HG03571 (cell line): ENCODE results near the gene JARID2.
"Not testable (repeated sequence)": the region's sequence is repeated elsewhere in the genome, so short reads cannot be mapped to it uniquely, and the experiment has no call there.

Experiments
- ATAC-seq: cut with Tn5 transposase; IDR thresholded peaks from one replicate; pipeline ENCODE4 v1.9.1; 2021; ENCODE audit not compliant: unreplicated experiment

JARID2 gene

GRCh38 chr6:15305909-15306308 lies 60.0 kb downstream of the JARID2 start:
- no peak for ATAC-seq

- ATAC-seq, result no peak
Observed at GRCh38 chr6:15308435-15309213, 62.8 kb downstream of the JARID2 start.

- ATAC-seq, result no peak
Observed at GRCh38 chr6:15309611-15310283, 63.9 kb downstream of the JARID2 start.

- ATAC-seq, result no peak
Observed at GRCh38 chr6:15310680-15311079, 64.8 kb downstream of the JARID2 start.

GRCh38 chr6:15312500-15312899 lies 66.6 kb downstream of the JARID2 start:
- ATAC-seq, result no peak

- no peak for ATAC-seq
Observed at GRCh38 chr6:15313367-15313766, 67.5 kb downstream of the JARID2 start.

- no peak for ATAC-seq
Observed at GRCh38 chr6:15316754-15317153, 70.9 kb downstream of the JARID2 start.

- ATAC-seq, result no peak
Observed at GRCh38 chr6:15317251-15317650, 71.4 kb downstream of the JARID2 start.

- no peak for ATAC-seq
Observed at GRCh38 chr6:15317934-15318902, 72.3 kb downstream of the JARID2 start.

GRCh38 chr6:15319677-15320076 lies 73.8 kb downstream of the JARID2 start:
- no peak for ATAC-seq

GRCh38 chr6:15320693-15321092 lies 74.8 kb downstream of the JARID2 start:
- ATAC-seq, result no peak

GRCh38 chr6:15322184-15322583 lies 76.3 kb downstream of the JARID2 start:
- ATAC-seq, result no peak

GRCh38 chr6:15322781-15323536 lies 77.1 kb downstream of the JARID2 start:
- no peak for ATAC-seq

- ATAC-seq, result not testable (repeated sequence)
Observed at GRCh38 chr6:15323611-15324010, 77.7 kb downstream of the JARID2 start.

- ATAC-seq, result no peak
Observed at GRCh38 chr6:15324427-15324985, 78.6 kb downstream of the JARID2 start.

- ATAC-seq, result no peak
Observed at GRCh38 chr6:15325540-15325955, 79.7 kb downstream of the JARID2 start.

- no peak for ATAC-seq
Observed at GRCh38 chr6:15326067-15326614, 80.3 kb downstream of the JARID2 start.

GRCh38 chr6:15327271-15327670 lies 81.4 kb downstream of the JARID2 start:
- no peak for ATAC-seq

GRCh38 chr6:15329197-15329671 lies 83.4 kb downstream of the JARID2 start:
- no peak for ATAC-seq
